Endodermal cell (in vitro differentiated cells): ENCODE results near the gene PACS1. TPM values are rescaled to one million over a fixed set of nuclear protein-coding genes. Genes with fewer than 3 reads are reported as not detected.

Source experiments
- DNase-seq: peaks from one replicate; pipeline ENCODE4 v3.0.0-alpha.2; 2017
- H3K27ac ChIP-seq: 2 replicates; pipeline ENCODE4 v1.5.1; 2013; ENCODE audit warnings: mild to moderate bottlenecking, low read depth, low read length, moderate library complexity
- H3K27me3 ChIP-seq: 2 replicates; pipeline ENCODE4 v1.6.1; 2013; ENCODE audit warnings: mild to moderate bottlenecking, low read length, moderate library complexity; ENCODE audit not compliant: insufficient read depth, control insufficient read depth, poor library complexity, severe bottlenecking
- H3K36me3 ChIP-seq: 2 replicates; pipeline ENCODE4 v1.7.0; 2013; ENCODE audit warnings: mild to moderate bottlenecking, low read length, moderate library complexity; ENCODE audit not compliant: control insufficient read depth, insufficient read depth
- H3K4me1 ChIP-seq: one replicate; pipeline ENCODE4 v1.7.0; 2013; ENCODE audit warnings: low read length; ENCODE audit not compliant: control insufficient read depth, insufficient read depth
- H3K4me3 ChIP-seq: 2 replicates; pipeline ENCODE4 v1.5.1; 2013; ENCODE audit warnings: mild to moderate bottlenecking, low read length, moderate library complexity
- H3K9ac ChIP-seq: 2 replicates; pipeline ENCODE4 v1.6.1; 2013; ENCODE audit warnings: mild to moderate bottlenecking, low read length, moderate library complexity; ENCODE audit not compliant: poor library complexity, severe bottlenecking; ENCODE audit errors: extremely low read depth
- H3K9me3 ChIP-seq: 2 replicates; pipeline ENCODE4 v1.6.1; 2013; ENCODE audit warnings: mild to moderate bottlenecking, low read length, moderate library complexity; ENCODE audit not compliant: control insufficient read depth
- H3K27ac Mint-ChIP-seq: 2 replicates; pipeline ENCODE4 v1.8.0; 2020; ENCODE audit warnings: mixed read lengths
- H3K27me3 Mint-ChIP-seq: 2 replicates; pipeline ENCODE4 v1.8.0; 2021; ENCODE audit warnings: mild to moderate bottlenecking, mixed read lengths; ENCODE audit not compliant: insufficient read depth
- H3K36me3 Mint-ChIP-seq: 2 replicates; pipeline ENCODE4 v1.8.0; 2020; ENCODE audit warnings: low read depth, mixed read lengths
- H3K4me1 Mint-ChIP-seq: 2 replicates; pipeline ENCODE4 v1.8.0; 2020; ENCODE audit warnings: mixed read lengths
- H3K4me3 Mint-ChIP-seq: 2 replicates; pipeline ENCODE4 v1.8.0; 2020; ENCODE audit warnings: mild to moderate bottlenecking, moderate library complexity, mixed read lengths
- H3K9me3 Mint-ChIP-seq: 2 replicates; pipeline ENCODE4 v1.8.0; 2020; ENCODE audit warnings: mild to moderate bottlenecking, mixed read lengths
- CTCF ChIP-seq: fragments of 200-600 bp; sonication (generic); conservative IDR thresholded peaks from 2 replicates; pipeline ENCODE4 v1.5.0; 2021; ENCODE audit warnings: antibody characterized with exemption, mild to moderate bottlenecking
- WGBS, 2 experiments: methylation state at CpG; one replicate each; pipeline versions ENCODE4 v1.1.5 to v1.1.7; 2013; ENCODE audit warnings: missing lambda C conversion rate in 2 of 2, mixed read lengths in 1 of 2; ENCODE audit not compliant: insufficient coverage in 1 of 2, insufficient read length in 1 of 2; 5-methylcytosine and 5-hydroxymethylcytosine counted together
- total RNA-seq, 2 donors: library from RNA; stranded (reverse); fragmentation: NEBNext Ultra II Directional in 1 of 2; extraction: Animal tissue kit (Norgen Biotek cat#: 25700) in 1 of 2; gene quantifications; 2 replicates in 1 of 2; 3 replicates in 1 of 2; pipeline ENCODE4 v1.2.1, GENCODE V29; 2021

Gene PACS1
- total RNA-seq, 2 donors from 2014 or later: 67.0 to 67.1 TPM

- H3K4me3 Mint-ChIP-seq: no peak overlapping the region
- no peaks in the 10 kb centered on the region for H3K27me3 ChIP-seq
- no peak overlapping the region for H3K4me3 ChIP-seq
- no peak for TF ChIP-seq CTCF
- no peaks in the 10 kb centered on the region for H3K36me3 ChIP-seq
- no peak overlapping the region for H3K27ac ChIP-seq
- no peaks in the 10 kb centered on the region for H3K9me3 ChIP-seq
- WGBS, 2 experiments: 83 to 91% methylated on average over 4 to 7 of the region's 8 CpGs
- no peak overlapping the region for H3K27ac Mint-ChIP-seq
- H3K9ac ChIP-seq: no peak overlapping the region
- H3K9me3 Mint-ChIP-seq: peaks cover 18% of the 10 kb centered on the region
- no peak for DNase-seq
- H3K4me1 Mint-ChIP-seq: no peaks in the 10 kb centered on the region
- H3K36me3 Mint-ChIP-seq: no peaks in the 10 kb centered on the region
- peaks cover 24% of the 10 kb centered on the region for H3K27me3 Mint-ChIP-seq
- H3K4me1 ChIP-seq: no peaks in the 10 kb centered on the region
These were observed 36.9 kb upstream of the PACS1 start for GRCh38 chr11:66032957-66033735.

GRCh38 chr11:66035653-66036333 is 34.3 kb upstream of the PACS1 start:
- Mint-ChIP-seq H3K27ac (no peak overlapping the region), H3K27me3 (peaks cover 20% of the 10 kb centered on the region), H3K4me1 (no peaks in the 10 kb centered on the region), H3K36me3 (no peaks in the 10 kb centered on the region), H3K4me3 (no peak overlapping the region), H3K9me3 (peaks cover 18% of the 10 kb centered on the region)
- TF ChIP-seq CTCF: no peak
- no peaks in the 10 kb centered on the region for H3K4me1 ChIP-seq
- H3K4me3 ChIP-seq: no peak overlapping the region
- no peaks in the 10 kb centered on the region for H3K27me3 ChIP-seq
- no peak overlapping the region for H3K9ac ChIP-seq
- DNase-seq: no peak
- H3K9me3 ChIP-seq: no peaks in the 10 kb centered on the region
- H3K27ac ChIP-seq: no peak overlapping the region
- H3K36me3 ChIP-seq: no peaks in the 10 kb centered on the region
- 71 to 86% methylated on average over 3 to 9 of the region's 9 CpGs for WGBS, 2 experiments

GRCh38 chr11:66036334-66036710 is 33.8 kb upstream of the PACS1 start:
- no peak for TF ChIP-seq CTCF
- H3K9me3 ChIP-seq: no peaks in the 10 kb centered on the region

More at GRCh38 chr11:66036334-66036710, 33.8 kb upstream of the PACS1 start:
- DNase-seq: no peak
- Mint-ChIP-seq H3K4me1 (no peaks in the 10 kb centered on the region), H3K27me3 (peaks cover 19% of the 10 kb centered on the region), H3K9me3 (peaks cover 18% of the 10 kb centered on the region), H3K27ac (no peak overlapping the region), H3K36me3 (no peaks in the 10 kb centered on the region), H3K4me3 (no peak overlapping the region)
- Histone ChIP-seq H3K9ac (no peak overlapping the region), H3K4me3 (no peak overlapping the region), H3K27ac (no peak overlapping the region), H3K4me1 (no peaks in the 10 kb centered on the region), H3K36me3 (no peaks in the 10 kb centered on the region), H3K27me3 (no peaks in the 10 kb centered on the region)
- 87 to 92% methylated on average over 4 to 5 of the region's 5 CpGs for WGBS, 2 experiments
